Measurements from ENCODE around the gene AKAP1. TPM values are rescaled to one million over a fixed set of nuclear protein-coding genes. Genes with fewer than 3 reads are reported as not detected.

AKAP1 gene
- total RNA-seq, 2 experiments from 2014 or later = 20.3 to 23.1 TPM

DNA sequence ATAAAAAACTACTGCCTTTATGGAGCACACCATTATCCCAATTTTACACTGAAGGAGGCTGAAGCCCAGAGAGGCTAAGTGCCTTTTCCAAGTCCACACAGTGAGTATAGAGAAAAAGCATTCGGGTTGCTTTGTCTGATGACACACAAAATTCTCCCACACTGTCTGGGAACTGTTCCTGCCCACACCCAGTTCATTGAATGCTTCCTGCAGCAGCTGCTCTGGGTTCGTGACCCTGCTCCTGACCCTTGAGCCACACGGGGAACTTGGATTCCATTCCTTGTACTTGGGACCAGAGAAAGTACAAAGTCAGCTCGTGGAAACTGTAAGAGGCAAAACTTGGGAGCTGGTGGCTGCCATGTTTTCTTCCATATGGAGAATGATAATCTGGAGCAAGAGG is 57.9 kb downstream of the AKAP1 start:
- H3K4me1 Mint-ChIP-seq (ENCODE audit: low read depth) = no peaks in the 10 kb centered on the region
- Histone ChIP-seq H3K27me3 (ENCODE audit: control insufficient read depth in 1 of 2, insufficient read depth in 2 of 2, low read length in 2 of 2) (peaks cover 0 to 2% of the 10 kb centered on the region in 2 experiments), H3K36me3 (ENCODE audit: insufficient read depth, low read length) (no peaks in the 10 kb centered on the region), H3K9me3 (ENCODE audit: control insufficient read depth in 1 of 2, insufficient read depth in 1 of 2, low read length in 2 of 2) (peaks cover 0 to 3% of the 10 kb centered on the region in 2 experiments), H3K4me1 (ENCODE audit: insufficient read depth, low read length) (no peaks in the 10 kb centered on the region), H3K4me3 (ENCODE audit: low read length) (no peak overlapping the region), H3K27ac (ENCODE audit: low read depth in 1 of 2, low read length in 2 of 2) (no peak overlapping the region)
- TF ChIP-seq, protein P1, sequence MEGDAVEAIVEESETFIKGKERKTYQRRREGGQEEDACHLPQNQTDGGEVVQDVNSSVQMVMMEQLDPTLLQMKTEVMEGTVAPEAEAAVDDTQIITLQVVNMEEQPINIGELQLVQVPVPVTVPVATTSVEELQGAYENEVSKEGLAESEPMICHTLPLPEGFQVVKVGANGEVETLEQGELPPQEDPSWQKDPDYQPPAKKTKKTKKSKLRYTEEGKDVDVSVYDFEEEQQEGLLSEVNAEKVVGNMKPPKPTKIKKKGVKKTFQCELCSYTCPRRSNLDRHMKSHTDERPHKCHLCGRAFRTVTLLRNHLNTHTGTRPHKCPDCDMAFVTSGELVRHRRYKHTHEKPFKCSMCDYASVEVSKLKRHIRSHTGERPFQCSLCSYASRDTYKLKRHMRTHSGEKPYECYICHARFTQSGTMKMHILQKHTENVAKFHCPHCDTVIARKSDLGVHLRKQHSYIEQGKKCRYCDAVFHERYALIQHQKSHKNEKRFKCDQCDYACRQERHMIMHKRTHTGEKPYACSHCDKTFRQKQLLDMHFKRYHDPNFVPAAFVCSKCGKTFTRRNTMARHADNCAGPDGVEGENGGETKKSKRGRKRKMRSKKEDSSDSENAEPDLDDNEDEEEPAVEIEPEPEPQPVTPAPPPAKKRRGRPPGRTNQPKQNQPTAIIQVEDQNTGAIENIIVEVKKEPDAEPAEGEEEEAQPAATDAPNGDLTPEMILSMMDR (IDR thresholded peaks at IDR 0.05) = no peak
- H3K27me3 Mint-ChIP-seq = peaks cover 5% of the 10 kb centered on the region
- H3K9me3 Mint-ChIP-seq = no peaks in the 10 kb centered on the region
- DNase-seq (no peak), ATAC-seq (ENCODE audit: poor library complexity) (no peak)
- intact Hi-C loops (cut with DNase I, micrococcal nuclease) = no loop called here
- no peaks in the 10 kb centered on the region for H3K36me3 Mint-ChIP-seq (ENCODE audit: low read depth)
- no peak overlapping the region for H3K27ac Mint-ChIP-seq
- ChIA-PET POLR2A (no interaction called here), CTCF (no interaction called here)
- H3K4me3 Mint-ChIP-seq = no peak overlapping the region

DNA sequence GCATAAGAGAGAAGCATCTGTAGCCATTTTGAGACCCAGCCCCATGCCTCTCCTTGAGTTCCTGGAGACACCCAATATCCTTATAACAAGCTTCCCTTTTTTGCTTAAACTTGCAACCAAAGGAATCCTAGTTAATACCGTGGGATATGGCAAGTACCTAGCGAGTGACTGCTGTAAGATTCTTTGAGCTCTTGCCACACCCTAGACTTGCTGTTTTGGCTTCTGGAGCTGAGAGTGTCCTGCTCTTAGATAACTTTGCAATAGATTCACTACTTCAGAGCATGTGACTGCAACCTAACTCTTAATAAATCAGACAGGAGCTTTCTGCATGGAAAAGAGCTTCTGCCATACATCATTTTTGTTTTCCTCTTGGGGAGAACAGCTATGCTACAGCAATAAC is 58.3 kb downstream of the AKAP1 start:
- Histone ChIP-seq H3K4me3 (ENCODE audit: low read length) (no peak overlapping the region), H3K9me3 (ENCODE audit: control insufficient read depth in 1 of 2, insufficient read depth in 1 of 2, low read length in 2 of 2) (no peaks in the 10 kb centered on the region), H3K36me3 (ENCODE audit: insufficient read depth, low read length) (no peaks in the 10 kb centered on the region), H3K27ac (ENCODE audit: low read depth in 1 of 2, low read length in 2 of 2) (no peak overlapping the region), H3K27me3 (ENCODE audit: control insufficient read depth in 1 of 2, insufficient read depth in 2 of 2, low read length in 2 of 2) (peaks cover 0 to 2% of the 10 kb centered on the region in 2 experiments), H3K4me1 (ENCODE audit: insufficient read depth, low read length) (no peaks in the 10 kb centered on the region)
- intact Hi-C loops (cut with DNase I, micrococcal nuclease) = no loop called here
- no peak overlapping the region for H3K27ac Mint-ChIP-seq
- ChIA-PET POLR2A (no interaction called here), CTCF (interaction anchor here (0.6 kb wide), 1 partner anchor 12 kb away, joined by 3 read pairs; no protein-coding TSS in a partner anchor)
- no peaks in the 10 kb centered on the region for H3K4me1 Mint-ChIP-seq (ENCODE audit: low read depth)
- ATAC-seq (ENCODE audit: poor library complexity) = no peak
- no peak overlapping the region for H3K4me3 Mint-ChIP-seq
- no peaks in the 10 kb centered on the region for H3K36me3 Mint-ChIP-seq (ENCODE audit: low read depth)
- H3K27me3 Mint-ChIP-seq = peaks cover 5% of the 10 kb centered on the region
- H3K9me3 Mint-ChIP-seq = no peaks in the 10 kb centered on the region
- TF ChIP-seq, protein P1 (IDR thresholded peaks at IDR 0.05) = no peak
- no peak for DNase-seq

DNA sequence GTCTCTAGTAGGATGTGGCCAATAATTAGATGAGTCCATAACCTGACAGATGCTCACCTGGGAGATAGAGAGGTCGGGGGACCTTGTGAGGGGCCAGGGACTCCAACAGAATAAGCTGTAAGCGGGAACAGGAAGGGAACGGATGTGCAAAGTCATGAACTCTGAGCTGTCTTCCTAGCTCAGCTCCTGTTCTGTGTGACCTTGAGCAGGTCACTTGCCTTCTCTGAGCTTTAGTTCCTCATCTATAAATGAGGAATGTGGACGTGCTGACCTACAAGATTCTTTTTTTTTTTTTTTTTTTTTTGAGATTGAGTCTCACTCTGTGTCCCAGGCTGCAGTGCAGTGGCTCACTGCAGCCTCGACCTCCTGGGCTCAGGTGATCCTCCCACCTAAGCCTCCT is 58.9 kb downstream of the AKAP1 start:
- Mint-ChIP-seq H3K4me3 (no peak overlapping the region), H3K27ac (no peak overlapping the region), H3K36me3 (ENCODE audit: low read depth) (no peaks in the 10 kb centered on the region), H3K9me3 (no peaks in the 10 kb centered on the region), H3K4me1 (ENCODE audit: low read depth) (no peaks in the 10 kb centered on the region), H3K27me3 (peaks cover 5% of the 10 kb centered on the region)
- H3K27ac ChIP-seq (ENCODE audit: low read depth in 1 of 2, low read length in 2 of 2) = no peak overlapping the region
- ChIA-PET POLR2A (no interaction called here), CTCF (interaction anchor here (0.6 kb wide), 1 partner anchor 13 kb away, joined by 3 read pairs; no protein-coding TSS in a partner anchor)
- H3K36me3 ChIP-seq (ENCODE audit: insufficient read depth, low read length) = no peaks in the 10 kb centered on the region
- no peak overlapping the region for H3K4me3 ChIP-seq (ENCODE audit: low read length)
- ATAC-seq (ENCODE audit: poor library complexity) (no peak), DNase-seq (no peak)
- intact Hi-C loops (cut with DNase I, micrococcal nuclease) = no loop called here
- peaks cover 0 to 2% of the 10 kb centered on the region in 2 experiments for H3K27me3 ChIP-seq (ENCODE audit: control insufficient read depth in 1 of 2, insufficient read depth in 2 of 2, low read length in 2 of 2)
- TF ChIP-seq, protein P1 (IDR thresholded peaks at IDR 0.05) = no peak
- no peaks in the 10 kb centered on the region for H3K4me1 ChIP-seq (ENCODE audit: insufficient read depth, low read length)
- H3K9me3 ChIP-seq (ENCODE audit: control insufficient read depth in 1 of 2, insufficient read depth in 1 of 2, low read length in 2 of 2) = no peaks in the 10 kb centered on the region

All from CD4-positive, alpha-beta T cell (primary cell).